Measurements from ENCODE around the gene CLEC4G. TPM values are rescaled to one million over a fixed set of nuclear protein-coding genes. Genes with fewer than 3 reads are reported as not detected.

CLEC4G gene
- polyA plus RNA-seq, 1 donor from 2014 or later, result not detected

GRCh38 chr19:7697721-7698287 is 34.1 kb downstream of the CLEC4G start:
- no peak overlapping the region for H3K27ac ChIP-seq (ENCODE audit: low read length)
- H4K20me1 ChIP-seq (ENCODE audit: insufficient read depth), result no peaks in the 10 kb centered on the region
- H3K27me3 ChIP-seq (ENCODE audit: insufficient read depth, low read depth, low read length), result no peaks in the 10 kb centered on the region

GRCh38 chr19:7694499-7694898 is 37.4 kb downstream of the CLEC4G start:
- Histone ChIP-seq H3F3A (ENCODE audit: insufficient read depth, low read length, poor library complexity, severe bottlenecking) (no peaks in the 10 kb centered on the region), H3K4me2 (ENCODE audit: low read length) (no peak overlapping the region), H4K20me1 (ENCODE audit: insufficient read depth) (no peaks in the 10 kb centered on the region), H3K27ac (ENCODE audit: low read length) (no peak overlapping the region), H3K79me2 (replicated peaks; ENCODE audit: insufficient read depth, low read length) (no peaks in the 10 kb centered on the region), H3K9me3 (ENCODE audit: low read length) (no peaks in the 10 kb centered on the region), H2AFZ (ENCODE audit: low read depth, low read length) (no peak overlapping the region), H3K27me3 (ENCODE audit: insufficient read depth, low read depth, low read length) (no peaks in the 10 kb centered on the region), H3K36me3 (ENCODE audit: insufficient read depth, low read length) (no peaks in the 10 kb centered on the region), H3K4me3 (ENCODE audit: low read length) (no peak overlapping the region), H3K9me2 (ENCODE audit: insufficient read depth, low read length) (no peaks in the 10 kb centered on the region), H3K9ac (ENCODE audit: low read length) (no peak overlapping the region)
- TF ChIP-seq TAF1 (IDR thresholded peaks at IDR 0.05; ENCODE audit: low read depth) (no peak), EP300 (conservative IDR thresholded peaks at IDR 0.05; ENCODE audit: poor library complexity, severe bottlenecking) (no peak), POLR2AphosphoS5 (IDR thresholded peaks at IDR 0.05) (no peak), MXI1 (conservative IDR thresholded peaks at IDR 0.05; ENCODE audit: poor library complexity, severe bottlenecking) (no peak), SMC3 (conservative IDR thresholded peaks at IDR 0.05; ENCODE audit: poor library complexity) (no peak), RAD21 (conservative IDR thresholded peaks at IDR 0.05) (no peak), EZH2 (IDR thresholded peaks at IDR 0.05; ENCODE audit: borderline replicate concordance, insufficient read depth, low read length, poor library complexity, severe bottlenecking) (no peak)
- TF ChIP-seq, protein P1, sequence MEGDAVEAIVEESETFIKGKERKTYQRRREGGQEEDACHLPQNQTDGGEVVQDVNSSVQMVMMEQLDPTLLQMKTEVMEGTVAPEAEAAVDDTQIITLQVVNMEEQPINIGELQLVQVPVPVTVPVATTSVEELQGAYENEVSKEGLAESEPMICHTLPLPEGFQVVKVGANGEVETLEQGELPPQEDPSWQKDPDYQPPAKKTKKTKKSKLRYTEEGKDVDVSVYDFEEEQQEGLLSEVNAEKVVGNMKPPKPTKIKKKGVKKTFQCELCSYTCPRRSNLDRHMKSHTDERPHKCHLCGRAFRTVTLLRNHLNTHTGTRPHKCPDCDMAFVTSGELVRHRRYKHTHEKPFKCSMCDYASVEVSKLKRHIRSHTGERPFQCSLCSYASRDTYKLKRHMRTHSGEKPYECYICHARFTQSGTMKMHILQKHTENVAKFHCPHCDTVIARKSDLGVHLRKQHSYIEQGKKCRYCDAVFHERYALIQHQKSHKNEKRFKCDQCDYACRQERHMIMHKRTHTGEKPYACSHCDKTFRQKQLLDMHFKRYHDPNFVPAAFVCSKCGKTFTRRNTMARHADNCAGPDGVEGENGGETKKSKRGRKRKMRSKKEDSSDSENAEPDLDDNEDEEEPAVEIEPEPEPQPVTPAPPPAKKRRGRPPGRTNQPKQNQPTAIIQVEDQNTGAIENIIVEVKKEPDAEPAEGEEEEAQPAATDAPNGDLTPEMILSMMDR (IDR thresholded peaks at IDR 0.05; ENCODE audit: poor library complexity, severe bottlenecking), result no peak
- TF ChIP-seq, protein P2, sequence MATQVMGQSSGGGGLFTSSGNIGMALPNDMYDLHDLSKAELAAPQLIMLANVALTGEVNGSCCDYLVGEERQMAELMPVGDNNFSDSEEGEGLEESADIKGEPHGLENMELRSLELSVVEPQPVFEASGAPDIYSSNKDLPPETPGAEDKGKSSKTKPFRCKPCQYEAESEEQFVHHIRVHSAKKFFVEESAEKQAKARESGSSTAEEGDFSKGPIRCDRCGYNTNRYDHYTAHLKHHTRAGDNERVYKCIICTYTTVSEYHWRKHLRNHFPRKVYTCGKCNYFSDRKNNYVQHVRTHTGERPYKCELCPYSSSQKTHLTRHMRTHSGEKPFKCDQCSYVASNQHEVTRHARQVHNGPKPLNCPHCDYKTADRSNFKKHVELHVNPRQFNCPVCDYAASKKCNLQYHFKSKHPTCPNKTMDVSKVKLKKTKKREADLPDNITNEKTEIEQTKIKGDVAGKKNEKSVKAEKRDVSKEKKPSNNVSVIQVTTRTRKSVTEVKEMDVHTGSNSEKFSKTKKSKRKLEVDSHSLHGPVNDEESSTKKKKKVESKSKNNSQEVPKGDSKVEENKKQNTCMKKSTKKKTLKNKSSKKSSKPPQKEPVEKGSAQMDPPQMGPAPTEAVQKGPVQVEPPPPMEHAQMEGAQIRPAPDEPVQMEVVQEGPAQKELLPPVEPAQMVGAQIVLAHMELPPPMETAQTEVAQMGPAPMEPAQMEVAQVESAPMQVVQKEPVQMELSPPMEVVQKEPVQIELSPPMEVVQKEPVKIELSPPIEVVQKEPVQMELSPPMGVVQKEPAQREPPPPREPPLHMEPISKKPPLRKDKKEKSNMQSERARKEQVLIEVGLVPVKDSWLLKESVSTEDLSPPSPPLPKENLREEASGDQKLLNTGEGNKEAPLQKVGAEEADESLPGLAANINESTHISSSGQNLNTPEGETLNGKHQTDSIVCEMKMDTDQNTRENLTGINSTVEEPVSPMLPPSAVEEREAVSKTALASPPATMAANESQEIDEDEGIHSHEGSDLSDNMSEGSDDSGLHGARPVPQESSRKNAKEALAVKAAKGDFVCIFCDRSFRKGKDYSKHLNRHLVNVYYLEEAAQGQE (IDR thresholded peaks at IDR 0.05; ENCODE audit: borderline replicate concordance), result no peak

More at GRCh38 chr19:7697721-7698287, 34.1 kb downstream of the CLEC4G start:
- no peaks in the 10 kb centered on the region for H3K79me2 ChIP-seq (replicated peaks; ENCODE audit: insufficient read depth, low read length)
- H3K9me3 ChIP-seq (ENCODE audit: low read length), result no peaks in the 10 kb centered on the region
- TF ChIP-seq RAD21 (conservative IDR thresholded peaks at IDR 0.05) (no peak), EP300 (conservative IDR thresholded peaks at IDR 0.05; ENCODE audit: poor library complexity, severe bottlenecking) (no peak), EZH2 (IDR thresholded peaks at IDR 0.05; ENCODE audit: borderline replicate concordance, insufficient read depth, low read length, poor library complexity, severe bottlenecking) (no peak), TAF1 (IDR thresholded peaks at IDR 0.05; ENCODE audit: low read depth) (no peak), MXI1 (conservative IDR thresholded peaks at IDR 0.05; ENCODE audit: poor library complexity, severe bottlenecking) (no peak), SMC3 (conservative IDR thresholded peaks at IDR 0.05; ENCODE audit: poor library complexity) (no peak), POLR2AphosphoS5 (IDR thresholded peaks at IDR 0.05) (no peak)
- TF ChIP-seq, protein P1 (IDR thresholded peaks at IDR 0.05; ENCODE audit: poor library complexity, severe bottlenecking), result no peak
- TF ChIP-seq, protein P2 (IDR thresholded peaks at IDR 0.05; ENCODE audit: borderline replicate concordance), result no peak
- no peak overlapping the region for H3K4me3 ChIP-seq (ENCODE audit: low read length)
- no peaks in the 10 kb centered on the region for H3K36me3 ChIP-seq (ENCODE audit: insufficient read depth, low read length)
- H3K9me2 ChIP-seq (ENCODE audit: insufficient read depth, low read length), result no peaks in the 10 kb centered on the region
- no peak overlapping the region for H2AFZ ChIP-seq (ENCODE audit: low read depth, low read length)
- H3K9ac ChIP-seq (ENCODE audit: low read length), result no peak overlapping the region
- no peak overlapping the region for H3K4me2 ChIP-seq (ENCODE audit: low read length)
- H3F3A ChIP-seq (ENCODE audit: insufficient read depth, low read length, poor library complexity, severe bottlenecking), result no peaks in the 10 kb centered on the region

All from neural cell (in vitro differentiated cells).